ENCODE data around the gene SERTAD3. TPM values are rescaled to one million over a fixed set of nuclear protein-coding genes. Genes with fewer than 3 reads are reported as not detected.

Gene SERTAD3
- total RNA-seq, 3 donors from 2014 or later: 17.3 to 28.1 (median 25.2) TPM

DNA sequence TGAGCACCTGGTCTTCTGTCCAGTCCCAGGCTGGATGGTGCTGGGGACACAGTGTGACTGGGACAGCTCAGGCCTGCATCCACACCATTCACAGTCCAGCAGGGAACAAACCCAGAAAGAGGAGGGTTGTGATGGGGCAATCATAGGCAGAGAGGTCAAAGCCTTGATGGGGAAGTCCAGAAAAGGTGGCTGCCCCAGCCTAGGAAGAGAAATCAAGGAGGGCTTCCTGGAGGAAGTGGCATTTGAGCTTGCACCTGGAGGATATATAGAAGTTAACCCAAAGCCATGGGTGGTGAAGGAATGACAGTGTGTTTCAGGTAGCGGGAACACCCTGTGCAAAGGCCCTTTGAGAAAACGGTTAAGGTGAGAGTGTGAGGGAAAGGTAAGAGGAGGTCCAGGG lies 28.4 kb downstream of the SERTAD3 start:
- Histone ChIP-seq H3K36me3 (no peaks in the 10 kb centered on the region), H3K4me1 (peaks cover 0 to 7% of the 10 kb centered on the region in 2 donors), H3K9me3 (no peaks in the 10 kb centered on the region), H3K27ac (peak overlapping the region in 1 of 2 donors; percentile 90), H3K27me3 (no peaks in the 10 kb centered on the region), H3K4me3 (no peak overlapping the region)
- no peak for DNase-seq (ENCODE audit: low spot score in 2 of 2)
- TF ChIP-seq POLR2AphosphoS5 (IDR thresholded peaks at IDR 0.05): no peak
- TF ChIP-seq, protein P1, sequence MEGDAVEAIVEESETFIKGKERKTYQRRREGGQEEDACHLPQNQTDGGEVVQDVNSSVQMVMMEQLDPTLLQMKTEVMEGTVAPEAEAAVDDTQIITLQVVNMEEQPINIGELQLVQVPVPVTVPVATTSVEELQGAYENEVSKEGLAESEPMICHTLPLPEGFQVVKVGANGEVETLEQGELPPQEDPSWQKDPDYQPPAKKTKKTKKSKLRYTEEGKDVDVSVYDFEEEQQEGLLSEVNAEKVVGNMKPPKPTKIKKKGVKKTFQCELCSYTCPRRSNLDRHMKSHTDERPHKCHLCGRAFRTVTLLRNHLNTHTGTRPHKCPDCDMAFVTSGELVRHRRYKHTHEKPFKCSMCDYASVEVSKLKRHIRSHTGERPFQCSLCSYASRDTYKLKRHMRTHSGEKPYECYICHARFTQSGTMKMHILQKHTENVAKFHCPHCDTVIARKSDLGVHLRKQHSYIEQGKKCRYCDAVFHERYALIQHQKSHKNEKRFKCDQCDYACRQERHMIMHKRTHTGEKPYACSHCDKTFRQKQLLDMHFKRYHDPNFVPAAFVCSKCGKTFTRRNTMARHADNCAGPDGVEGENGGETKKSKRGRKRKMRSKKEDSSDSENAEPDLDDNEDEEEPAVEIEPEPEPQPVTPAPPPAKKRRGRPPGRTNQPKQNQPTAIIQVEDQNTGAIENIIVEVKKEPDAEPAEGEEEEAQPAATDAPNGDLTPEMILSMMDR (IDR thresholded peaks at IDR 0.05): no peak
- no peak for TF ChIP-seq POLR2A (IDR thresholded peaks at IDR 0.05)
- intact Hi-C loops (cut with DNase I; ENCODE audit: low total_unique reads): no loop called here

DNA sequence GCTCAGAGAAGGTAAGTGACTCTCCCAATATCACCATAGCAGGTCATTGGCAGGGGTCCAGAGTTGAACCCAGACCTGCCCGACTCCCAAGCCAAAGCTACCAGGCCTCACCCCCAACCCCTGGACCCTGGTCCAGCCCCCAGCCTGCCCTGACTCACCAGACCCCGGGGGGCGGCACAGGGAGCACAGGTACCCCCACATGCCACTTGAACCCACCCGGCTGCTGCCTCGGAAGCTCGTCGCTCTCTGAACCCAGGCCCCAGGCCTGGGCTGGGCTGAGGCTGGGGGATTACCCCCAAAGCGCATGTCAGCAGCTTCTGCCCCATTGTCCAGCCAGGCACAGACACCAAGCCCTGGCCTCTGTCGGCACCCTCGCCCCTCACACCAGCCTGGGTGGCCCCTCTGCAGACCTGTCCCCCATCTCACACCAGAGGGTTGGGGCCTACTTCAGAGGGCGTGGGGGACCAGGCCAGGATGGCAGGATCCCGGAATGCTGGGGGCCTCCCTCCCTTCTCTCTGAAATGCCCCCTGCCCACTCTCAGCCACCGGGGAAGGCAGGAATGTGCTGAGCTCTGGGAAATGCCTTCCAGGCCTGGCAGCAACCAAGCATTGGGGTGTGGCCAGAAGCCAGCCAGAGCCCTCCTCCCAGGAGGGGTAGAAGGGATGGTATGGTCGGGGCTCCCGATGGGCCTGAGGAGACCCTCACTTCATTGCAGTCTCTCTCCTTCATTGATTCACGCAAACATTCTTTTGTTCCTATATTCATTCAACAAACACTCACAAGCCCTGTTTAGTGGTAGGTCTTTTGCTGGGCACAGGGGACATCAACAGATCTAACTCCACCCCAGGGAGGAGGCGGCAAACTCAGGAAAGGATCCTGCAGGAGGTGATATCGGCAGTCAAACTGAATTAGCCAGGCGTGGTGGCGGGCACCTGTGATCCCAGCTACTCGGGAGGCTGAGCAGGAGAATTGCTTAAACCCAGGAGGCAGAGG lies 29.3 kb downstream of the SERTAD3 start:
- intact Hi-C loops (cut with DNase I; ENCODE audit: low total_unique reads): no loop called here
- H3K4me3 ChIP-seq: no peak overlapping the region
- H3K9me3 ChIP-seq: no peaks in the 10 kb centered on the region
- TF ChIP-seq POLR2A (IDR thresholded peaks at IDR 0.05) (no peak), POLR2AphosphoS5 (IDR thresholded peaks at IDR 0.05) (no peak)
- TF ChIP-seq, protein P1 (IDR thresholded peaks at IDR 0.05): no peak
- peak overlapping the region; percentile 19 to 21 for H3K27ac ChIP-seq
- DNase-seq (ENCODE audit: low spot score in 2 of 2): no peak
- H3K27me3 ChIP-seq: no peaks in the 10 kb centered on the region
- H3K36me3 ChIP-seq: no peaks in the 10 kb centered on the region
- peaks cover 0 to 7% of the 10 kb centered on the region in 2 donors for H3K4me1 ChIP-seq

DNA sequence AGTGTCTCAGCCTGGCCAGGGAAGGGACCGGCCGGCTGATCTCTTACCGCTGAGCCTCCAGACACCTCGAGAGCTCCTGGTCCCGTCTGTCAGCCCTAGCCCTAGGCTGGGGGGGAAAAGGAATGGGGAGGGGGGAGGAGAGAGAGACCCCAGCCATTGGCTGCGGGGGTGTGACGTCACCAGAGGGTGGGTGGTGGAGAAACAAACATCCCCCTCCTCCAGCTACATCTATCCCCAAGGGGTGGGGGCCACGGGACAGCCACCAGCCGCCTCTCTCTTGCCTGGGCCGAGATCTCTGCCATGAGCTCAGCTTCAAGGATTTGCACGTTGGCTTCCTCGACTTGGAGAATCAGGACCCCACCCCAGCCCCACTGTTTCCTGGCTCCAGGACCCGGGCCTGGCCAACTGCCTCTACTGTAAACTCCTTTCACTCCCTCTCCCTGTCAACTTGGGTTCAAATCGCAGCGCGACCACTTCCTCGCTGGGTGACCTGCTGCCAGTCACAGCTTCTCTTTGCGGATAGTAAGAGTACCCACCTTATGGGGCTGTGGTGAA lies 30.8 kb downstream of the SERTAD3 start, which contains the start of gene PRX:
Gene PRX (minus strand): TSS at position 88 of the 555 bp plus-strand sequence. CDS start 5,446 bp downstream, outside the sequence.
- H3K27me3 ChIP-seq: no peaks in the 10 kb centered on the region
- H3K36me3 ChIP-seq: no peaks in the 10 kb centered on the region
- intact Hi-C loops (cut with DNase I; ENCODE audit: low total_unique reads): no loop called here
- H3K4me1 ChIP-seq: peaks cover 0 to 7% of the 10 kb centered on the region in 2 donors
- H3K9me3 ChIP-seq: no peaks in the 10 kb centered on the region
- TF ChIP-seq POLR2A (IDR thresholded peaks at IDR 0.05): no peak
- no peak for TF ChIP-seq POLR2AphosphoS5 (IDR thresholded peaks at IDR 0.05)
- TF ChIP-seq, protein P1 (IDR thresholded peaks at IDR 0.05): no peak
- H3K4me3 ChIP-seq: peak within 1 kb of the TSS in 2 of 3 donors; percentile 17 to 39
- H3K27ac ChIP-seq: peak within 1 kb of the TSS; percentile 72 to 85
- no peak for DNase-seq (ENCODE audit: low spot score in 2 of 2)

DNA sequence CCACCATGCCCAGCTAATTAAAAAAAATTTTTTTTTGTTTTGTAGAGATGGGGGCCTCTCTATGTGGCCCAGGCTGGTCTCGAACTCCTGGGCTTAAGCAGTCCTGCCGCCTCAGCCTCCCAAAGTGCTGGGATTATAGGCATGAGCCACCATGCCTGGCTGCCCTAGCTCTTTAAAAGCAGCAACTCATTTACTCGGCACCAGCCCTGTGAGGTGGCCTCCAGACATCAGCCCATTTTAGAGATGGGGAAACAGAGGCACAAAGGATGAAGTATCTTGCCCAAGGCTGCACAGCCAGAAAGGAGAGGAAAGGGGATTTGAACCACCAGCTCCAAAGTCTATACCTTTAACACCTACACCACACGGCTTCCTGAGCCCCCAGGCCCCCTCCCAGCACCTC lies 31.3 kb downstream of the SERTAD3 start:
- Histone ChIP-seq H3K27ac (peak overlapping the region in 1 of 2 donors; percentile 72), H3K9me3 (no peaks in the 10 kb centered on the region), H3K36me3 (no peaks in the 10 kb centered on the region), H3K4me3 (peak overlapping the region in 2 of 3 donors; percentile 17 to 39), H3K4me1 (peaks cover 0 to 7% of the 10 kb centered on the region in 2 donors), H3K27me3 (no peaks in the 10 kb centered on the region)
- intact Hi-C loops (cut with DNase I; ENCODE audit: low total_unique reads): no loop called here
- TF ChIP-seq POLR2A (IDR thresholded peaks at IDR 0.05) (no peak), POLR2AphosphoS5 (IDR thresholded peaks at IDR 0.05) (no peak)
- TF ChIP-seq, protein P1 (IDR thresholded peaks at IDR 0.05): no peak
- no peak for DNase-seq (ENCODE audit: low spot score in 2 of 2)
